HG02763 (cell line): ENCODE results near the gene NPRL2.
A peak's percentile ranks its signal among the peaks of the same experiment; 100 is the strongest.

Source experiments
- ATAC-seq: cut with Tn5 transposase; IDR thresholded peaks from one replicate; pipeline ENCODE4 v1.9.1; 2021; ENCODE audit warnings: mild to moderate bottlenecking, moderate library complexity; ENCODE audit not compliant: unreplicated experiment

NPRL2 gene

DNA sequence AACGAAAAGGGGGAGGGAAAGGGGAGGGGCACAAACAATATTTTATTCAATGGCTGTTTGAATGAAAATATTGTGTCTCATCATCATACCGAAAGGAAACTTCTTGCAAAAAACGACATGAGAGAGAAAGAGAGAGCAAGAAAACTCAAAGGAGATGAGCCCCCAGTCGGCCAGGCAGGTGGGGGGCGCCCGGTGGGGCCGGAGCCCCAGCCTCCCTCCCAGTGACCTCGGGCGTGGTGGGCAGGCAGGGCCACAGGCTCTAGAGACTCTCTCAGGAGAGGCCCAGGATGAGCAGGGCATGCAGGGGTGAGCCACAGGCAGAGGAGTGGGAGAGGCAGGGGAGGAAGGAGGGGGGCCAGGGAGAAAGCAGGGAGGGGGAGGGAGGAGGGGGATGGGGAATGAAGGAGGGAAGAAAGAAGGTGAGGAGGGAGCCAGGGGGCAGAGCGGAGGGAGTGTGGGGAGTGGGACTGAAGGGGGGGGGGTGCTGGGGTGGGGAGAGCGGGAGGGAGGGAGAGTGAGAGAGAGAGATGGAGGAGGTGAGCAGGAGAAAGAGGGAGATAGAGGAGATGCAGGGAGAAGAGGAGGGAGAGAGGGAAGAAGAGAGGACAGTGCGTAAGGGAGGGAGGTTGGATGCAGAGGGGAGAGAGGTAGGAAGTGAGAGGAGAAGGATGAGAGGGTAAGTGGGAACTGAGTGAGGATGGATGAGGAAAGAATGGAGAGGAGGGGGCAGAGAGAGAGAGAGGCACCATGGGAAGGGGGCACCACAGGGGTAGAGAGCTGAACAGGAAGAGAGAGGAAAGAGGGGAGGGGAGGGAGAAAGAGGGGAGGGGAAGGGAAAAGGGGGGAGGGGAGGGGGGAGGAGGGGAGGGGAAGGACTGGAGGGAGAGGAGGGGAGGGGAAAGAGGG, 22.8 kb upstream of the NPRL2 start:
- no peak for ATAC-seq

DNA sequence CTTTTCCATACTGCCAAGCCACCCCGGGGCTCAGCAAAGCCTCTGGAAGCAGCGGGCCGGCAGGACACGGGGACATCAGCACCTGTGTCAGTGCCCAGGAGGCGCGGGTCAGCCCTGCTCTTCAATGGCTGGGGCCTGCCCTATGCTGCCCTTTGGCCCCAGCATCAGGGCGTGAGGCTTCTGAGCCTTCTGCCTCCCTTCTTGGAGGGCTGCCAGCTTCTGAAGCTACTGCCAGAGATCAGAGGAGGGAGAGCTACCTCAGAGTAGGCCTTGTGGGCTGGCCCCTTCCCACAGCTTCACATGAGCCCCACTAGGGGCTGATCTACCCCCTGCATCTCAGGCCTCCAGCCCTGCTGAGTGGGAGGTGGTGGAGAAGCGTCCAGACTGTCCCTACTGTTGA, 21.8 kb upstream of the NPRL2 start:
- no peak for ATAC-seq

DNA sequence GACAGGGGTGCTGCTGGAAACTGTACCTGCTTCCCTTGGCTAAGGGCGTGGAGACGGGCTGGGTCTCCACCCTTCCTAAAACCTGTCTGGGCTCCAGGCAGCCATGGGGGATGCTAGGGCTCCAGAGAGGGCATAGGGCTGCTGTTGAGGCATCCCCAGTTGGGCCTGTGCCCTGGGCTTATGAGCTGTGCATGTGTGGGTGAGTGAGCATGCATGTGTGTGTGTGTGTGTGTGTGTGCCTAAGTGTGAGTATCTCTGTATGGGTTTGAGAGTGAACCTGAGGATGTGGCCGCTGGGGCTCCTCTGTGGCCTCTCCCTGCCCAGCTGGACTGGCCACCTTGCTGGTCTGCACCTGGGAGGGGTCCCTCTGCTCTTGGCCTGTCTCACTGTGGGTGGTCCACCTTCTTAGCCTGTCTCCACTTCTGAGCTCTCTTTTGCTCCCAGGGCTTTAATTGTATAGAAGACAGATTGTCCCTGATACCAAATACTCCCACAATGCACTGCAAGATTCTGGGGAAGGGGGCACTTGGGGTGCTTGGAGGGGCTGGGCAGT, 20.6 kb upstream of the NPRL2 start:
- no peak for ATAC-seq

DNA sequence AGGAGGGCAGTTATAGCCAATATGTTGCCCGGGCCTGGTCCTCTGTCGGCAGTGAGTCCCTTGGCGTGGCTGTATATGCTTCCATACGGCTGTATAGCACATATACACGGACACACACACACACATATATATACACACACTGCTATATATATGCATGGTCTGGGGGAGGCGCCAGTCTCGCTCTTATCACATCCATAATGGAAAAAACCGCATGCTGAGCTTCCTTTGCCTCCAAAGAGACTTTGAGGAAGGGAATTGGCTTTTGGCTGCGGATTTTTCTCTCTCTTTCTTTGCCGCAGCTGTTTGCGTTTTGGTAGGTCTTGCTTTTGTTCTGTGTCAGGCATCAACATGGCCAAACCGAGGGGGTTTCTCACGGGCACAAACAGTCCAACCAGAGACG, 20.0 kb upstream of the NPRL2 start:
- no peak for ATAC-seq

DNA sequence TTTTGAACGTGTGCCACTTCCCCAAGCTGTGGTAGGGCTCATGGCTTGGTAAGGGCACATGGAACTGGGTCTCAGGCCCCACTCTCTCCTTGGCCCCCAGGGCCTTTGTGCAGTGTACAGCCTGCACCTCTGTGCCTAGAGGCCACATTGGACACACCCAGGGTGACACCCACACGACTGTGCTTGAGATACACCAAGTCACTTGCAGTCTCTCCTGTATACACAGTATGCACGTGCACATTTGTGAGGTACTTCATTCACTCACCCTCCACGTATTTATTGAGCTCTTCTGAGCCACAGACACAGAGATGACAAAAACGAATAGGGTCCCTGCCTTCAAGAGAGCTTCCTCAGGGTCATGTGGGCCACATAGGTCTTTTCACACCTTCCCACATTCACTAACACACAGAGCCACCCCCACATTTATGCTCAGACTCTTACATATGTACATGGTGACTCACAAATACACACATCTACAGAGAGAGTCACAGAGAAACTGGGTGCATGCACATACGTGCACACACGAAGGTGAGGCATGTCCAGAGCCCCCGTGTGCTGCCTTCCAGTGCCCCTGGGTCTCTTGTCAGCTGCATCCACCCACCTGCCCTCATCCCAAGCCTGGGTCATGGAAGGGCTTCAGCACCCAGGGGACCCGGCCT, 18.6 kb upstream of the NPRL2 start:
- no peak for ATAC-seq

DNA sequence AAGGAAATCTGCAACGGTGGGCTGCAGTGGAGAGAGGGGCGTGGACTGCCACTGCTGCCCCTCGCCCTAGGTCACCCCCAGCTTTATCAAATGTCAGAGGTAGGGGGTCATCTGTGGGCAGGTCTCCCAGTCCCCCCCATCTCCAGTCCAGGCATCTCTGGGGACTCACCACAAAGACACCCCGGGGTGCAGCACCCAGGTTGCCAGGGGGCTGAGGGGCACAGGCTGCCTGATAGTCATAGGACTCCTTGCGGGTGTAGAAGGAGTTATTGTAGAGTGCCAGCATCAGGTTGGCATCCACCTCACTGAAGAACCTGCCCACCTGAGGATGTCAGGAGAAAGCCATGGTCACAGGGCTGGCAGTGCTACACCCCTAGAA, 15.3 kb upstream of the NPRL2 start:
- no peak for ATAC-seq

DNA sequence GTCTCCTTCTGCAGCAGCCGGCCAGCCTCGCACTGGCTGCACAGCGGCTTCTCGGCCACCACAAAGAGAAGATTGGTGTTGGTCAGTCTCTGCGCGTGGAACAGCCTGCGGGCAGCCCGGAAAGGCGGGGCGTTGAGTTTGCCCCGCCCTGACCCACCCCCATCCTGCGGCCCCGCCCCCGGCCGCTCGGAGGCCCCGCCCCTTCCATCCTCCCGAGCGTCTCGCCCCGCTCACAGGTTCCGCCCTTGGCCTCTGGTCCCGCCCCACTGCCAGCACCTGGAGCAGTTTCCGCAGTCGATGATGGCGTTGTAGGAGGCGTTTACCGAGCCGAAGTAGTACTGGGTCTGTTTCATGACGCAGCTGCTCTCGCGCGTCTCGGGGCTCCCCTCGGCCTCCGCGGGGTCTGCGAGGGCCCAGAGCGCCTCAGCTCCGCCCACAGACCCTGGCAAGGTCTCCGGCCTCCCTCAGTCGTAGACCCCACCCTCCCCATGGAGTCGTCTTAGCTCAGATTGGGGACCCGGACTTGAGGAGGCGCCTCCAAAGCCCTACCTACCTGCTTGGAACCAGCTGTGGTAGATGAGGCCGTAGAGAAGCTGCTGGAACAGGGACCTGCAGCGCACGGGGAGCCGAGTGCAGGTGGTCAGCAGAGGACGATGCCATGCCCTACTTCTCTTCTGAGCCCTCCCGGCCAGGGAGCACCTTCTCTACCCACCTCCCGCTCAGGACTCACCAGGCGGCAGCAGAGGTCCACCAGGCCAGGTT, 14.7 kb upstream of the NPRL2 start:
- ATAC-seq, result peak; percentile 84

DNA sequence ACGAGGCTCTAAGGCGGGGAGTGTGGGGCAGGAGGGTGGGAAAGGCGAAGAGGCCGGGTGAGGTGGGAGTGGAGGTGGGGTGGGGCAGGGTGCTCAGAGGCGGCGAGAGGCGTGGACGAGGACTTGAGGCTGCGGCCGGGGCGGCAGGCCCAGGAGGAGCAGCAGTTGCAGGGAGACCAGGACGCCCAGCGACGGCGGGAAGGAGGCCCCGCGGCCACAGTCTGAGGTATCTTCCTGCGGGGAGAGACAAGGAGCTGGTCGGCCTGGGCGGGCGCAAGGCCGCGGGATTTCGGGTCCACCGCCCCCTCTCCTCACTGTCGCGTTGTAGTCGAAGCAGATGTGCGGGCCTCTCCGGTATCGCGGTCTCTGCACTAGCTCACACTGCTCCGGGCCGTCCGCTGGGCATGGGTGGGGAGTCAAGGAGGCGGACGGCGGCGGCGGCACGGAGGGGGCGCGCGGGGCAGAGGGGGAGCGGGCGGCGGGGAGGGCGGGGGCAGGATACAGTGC, 14.1 kb upstream of the NPRL2 start:
- ATAC-seq, result no peak

DNA sequence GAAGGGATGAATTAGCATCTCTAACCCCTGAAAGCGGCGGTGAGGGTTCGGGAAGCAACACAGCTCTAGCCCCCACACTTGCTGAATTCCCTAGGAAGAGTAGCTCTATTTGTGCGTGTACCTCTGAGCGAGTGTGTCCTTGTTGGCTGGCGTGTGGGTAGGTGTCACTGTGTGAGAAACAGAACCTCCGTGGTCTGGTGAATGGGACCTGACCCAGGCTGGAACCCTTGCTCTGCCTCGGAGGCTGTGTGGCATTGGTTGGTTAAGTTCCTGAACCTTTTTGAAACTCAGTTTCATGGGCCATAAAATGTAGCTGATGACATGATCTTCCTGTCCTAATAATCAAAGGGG, 9.2 kb upstream of the NPRL2 start:
- ATAC-seq, result peak; percentile 1

DNA sequence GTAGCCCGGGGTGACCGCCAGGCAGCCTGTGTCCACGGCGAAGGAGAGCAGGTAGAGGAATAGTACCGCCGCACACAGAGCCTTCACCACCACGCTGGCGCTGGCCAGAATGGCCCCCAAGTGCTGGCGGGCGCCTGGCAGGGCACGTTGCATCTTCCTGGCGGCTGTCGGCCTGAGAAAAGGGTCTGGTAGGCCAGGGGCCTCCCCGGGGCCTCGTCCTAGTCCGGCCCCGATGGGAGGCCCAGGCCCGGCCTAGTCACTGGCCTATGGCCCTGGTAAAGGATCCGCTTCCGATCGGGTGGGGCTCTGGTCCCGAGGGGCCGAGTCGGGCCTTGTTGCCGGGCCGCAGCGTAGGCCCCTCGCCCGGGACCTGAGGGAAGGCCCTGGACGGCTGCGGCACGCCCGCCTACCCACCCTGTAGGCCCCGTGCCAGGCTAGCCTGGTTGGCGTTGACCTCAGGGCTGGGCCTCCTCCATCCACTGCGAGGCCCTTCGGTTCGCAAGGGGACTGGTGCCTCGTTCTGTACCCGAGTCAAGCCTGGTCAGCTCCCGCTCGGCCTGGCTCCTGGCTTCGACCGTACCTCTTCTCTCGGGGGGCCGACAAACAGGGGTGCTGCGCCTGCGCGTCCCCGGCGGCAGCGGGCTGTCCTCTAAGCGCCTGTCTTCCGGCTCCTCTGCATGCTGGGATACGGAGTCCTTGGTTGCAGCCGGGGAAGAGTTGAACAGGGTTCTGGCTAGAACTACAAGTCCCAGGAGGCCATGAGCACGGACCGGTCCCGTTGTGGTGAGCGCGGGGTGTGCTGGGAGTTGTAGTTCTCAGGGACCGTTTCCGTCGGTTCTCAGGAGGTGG, 8.6 kb upstream of the NPRL2 start, which contains the start of gene TMEM115:
TMEM115 (minus strand) TSS at position 611 of the 849 bp plus-strand sequence; CDS start at position 153, 458 bp downstream.
- peak; percentile 97 for ATAC-seq

DNA sequence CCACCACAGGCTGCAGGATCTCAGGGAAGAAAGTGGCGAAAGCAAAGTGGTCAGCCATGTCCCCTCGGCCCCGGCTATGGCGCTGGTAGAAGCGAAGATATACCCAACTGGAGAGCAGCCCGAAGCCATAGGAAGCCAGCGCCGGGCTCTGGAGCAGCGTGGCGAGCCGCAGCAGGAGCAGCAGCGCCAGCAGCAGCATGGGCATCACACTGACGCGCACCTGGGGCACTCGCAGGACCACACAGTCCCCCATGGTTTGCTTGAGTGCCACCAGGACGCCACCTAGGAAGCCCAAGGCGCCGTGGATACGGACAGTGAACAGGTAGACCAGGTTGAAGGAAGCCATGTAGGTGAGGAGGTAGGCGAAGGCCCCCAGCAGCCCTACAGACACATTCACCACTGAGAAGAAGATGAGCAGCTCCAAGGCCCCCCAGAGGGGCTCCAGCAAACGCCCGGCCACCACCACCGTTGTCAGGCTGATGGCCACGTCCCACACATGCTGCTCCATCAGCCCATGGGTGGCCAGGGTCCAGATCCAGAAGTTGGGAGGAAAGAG, 7.9 kb upstream of the NPRL2 start:
- no peak for ATAC-seq

DNA sequence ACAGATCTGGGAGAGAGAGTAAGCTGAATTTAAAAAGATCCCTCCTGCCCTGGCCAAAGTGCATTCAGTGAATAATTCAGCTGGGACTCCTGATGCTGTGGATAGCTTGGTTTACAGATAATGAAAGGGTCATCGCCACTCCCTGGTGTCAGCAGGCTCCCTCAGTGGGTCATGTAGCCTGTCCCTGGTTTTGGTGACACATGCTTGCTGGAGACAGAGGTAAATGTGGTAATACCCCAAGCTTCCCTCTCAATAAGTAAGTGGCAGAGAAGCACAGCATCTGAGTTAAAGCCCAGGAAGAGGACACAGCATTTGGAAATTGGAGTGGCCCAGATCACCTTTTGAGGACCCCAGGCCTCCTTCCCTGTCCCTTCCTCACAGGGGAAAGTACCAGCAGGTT, 6.9 kb upstream of the NPRL2 start:
- ATAC-seq, result no peak

DNA sequence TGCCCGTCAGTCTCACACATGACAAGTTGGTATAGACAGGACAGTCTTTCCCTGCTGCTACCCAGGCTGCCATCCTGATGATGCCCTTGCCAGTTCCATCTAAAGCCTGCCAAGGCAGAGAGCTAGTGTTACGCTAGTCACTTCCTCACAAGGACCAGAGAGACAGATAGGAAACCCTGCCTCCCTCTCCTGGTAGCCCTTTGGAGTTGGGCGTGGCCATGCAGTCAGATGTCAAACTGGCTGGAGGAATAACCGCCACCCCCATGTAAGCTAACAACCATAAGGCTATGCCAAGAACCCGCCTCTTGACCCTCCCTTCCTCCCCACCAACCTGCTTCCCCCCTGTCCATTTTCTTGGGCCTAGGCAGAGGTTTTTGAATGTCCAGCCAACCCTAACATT, 6.0 kb upstream of the NPRL2 start:
- no peak for ATAC-seq

DNA sequence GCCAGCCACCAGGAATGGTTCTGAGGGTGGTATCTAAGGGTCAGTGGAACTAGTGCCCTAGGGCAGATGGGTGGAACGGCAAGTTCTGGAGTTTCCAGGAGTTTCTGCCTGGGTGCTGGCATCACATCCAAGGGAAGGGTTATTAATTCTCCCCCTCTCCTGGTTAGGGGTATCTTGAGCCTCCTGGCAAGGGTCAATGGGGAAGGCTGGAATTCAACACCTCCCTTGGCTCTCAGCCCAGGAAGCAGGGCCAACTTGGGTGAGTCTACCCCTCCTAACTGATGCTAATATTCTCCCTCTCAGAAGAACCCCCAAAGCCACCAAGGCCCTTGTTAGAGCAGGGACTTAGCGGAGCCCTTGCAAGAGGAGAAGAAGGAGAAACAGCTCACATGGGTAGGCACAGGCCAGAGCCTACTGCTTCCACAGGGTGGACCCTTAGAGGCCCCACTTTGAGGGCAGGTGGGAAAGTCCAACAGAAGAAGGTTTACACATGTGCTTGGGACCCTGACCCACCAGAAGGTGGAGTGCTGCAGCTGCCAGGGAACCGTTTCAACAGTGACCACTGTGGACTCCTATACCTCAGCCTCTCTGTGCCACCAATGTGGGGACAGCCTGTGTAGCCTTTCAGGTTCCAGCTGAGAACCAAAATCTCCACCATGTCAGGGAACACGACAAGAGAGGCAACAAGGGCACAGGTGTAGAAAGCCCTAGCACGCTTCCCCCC, 5.4 kb upstream of the NPRL2 start:
- no peak for ATAC-seq

DNA sequence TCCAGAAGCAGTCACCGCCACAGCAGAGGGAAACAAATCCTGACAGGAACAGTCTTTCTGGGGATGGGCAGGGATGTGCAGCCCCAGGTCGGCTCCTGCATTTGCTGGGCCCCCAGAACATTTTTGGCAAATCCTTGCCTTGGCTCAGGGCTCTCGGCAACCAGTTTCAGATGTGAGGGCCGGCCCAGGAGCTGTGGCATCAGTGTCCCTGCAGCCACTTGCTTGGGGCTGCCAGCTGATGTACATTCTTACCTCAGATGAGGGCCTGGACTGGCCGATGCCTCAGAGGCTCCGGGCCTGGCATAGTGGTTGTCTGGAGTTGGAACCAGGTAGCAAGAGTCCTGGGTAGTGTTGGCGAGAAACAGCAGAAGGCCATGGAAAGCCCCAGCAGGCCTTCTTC, 4.3 kb upstream of the NPRL2 start:
- ATAC-seq, result no peak

DNA sequence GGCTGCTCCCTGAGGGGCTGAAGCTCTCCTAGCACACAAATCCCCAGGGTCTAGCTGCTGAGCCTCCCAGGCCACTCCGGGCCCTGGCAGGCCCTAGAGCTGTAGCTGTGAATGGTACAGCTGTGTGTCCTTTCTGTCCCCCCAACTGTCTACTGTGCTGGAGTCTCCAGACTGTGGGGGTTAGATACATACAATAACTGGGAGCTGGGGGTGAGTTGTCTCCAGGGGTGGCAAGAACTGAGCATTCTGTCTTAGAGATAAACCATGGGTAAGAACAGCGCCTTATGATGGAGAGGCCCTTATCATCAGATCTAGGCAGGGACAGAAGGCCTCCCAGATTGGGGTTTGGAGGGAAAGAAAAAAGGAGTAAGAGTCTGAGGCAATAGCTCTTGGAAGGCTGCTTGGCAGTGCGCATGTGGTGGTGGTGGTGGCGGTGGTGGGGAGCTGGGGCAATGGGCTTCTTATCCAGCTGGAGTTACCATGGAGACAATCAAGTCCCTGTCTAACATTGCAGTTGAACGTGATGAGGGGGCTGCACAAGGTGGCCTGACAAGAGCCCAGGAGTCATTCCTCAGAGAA, 3.7 kb upstream of the NPRL2 start:
- ATAC-seq, result no peak

DNA sequence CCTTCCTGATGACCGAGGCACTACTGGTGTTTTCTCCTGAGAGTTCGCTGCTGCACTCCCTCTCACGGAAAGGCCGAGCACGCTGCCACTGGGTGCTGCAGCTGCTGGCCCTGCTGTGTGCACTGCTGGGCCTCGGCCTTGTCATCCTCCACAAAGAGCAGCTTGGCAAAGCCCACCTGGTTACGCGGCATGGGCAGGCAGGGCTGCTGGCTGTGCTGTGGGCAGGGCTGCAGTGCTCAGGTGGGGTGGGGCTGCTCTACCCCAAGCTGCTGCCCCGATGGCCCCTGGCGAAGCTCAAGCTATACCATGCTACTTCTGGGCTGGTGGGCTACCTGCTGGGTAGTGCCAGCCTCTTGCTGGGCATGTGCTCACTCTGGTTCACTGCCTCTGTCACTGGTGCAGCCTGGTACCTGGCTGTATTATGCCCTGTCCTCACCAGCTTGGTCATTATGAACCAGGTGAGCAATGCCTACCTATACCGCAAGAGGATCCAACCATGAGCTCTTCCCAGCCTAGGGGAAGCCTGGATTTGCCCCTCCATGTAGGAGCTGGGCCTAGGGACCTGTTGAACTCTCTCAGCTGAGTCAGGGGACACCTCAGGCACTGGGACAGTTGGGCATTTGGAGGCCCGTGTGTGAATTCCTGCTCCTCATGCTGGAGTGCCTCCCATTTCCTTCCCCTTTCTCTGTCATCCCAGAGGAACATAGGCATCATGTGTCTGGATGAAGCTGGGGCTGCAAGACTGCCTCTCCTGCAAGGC, 2.9 kb upstream of the NPRL2 start:
- no peak for ATAC-seq

DNA sequence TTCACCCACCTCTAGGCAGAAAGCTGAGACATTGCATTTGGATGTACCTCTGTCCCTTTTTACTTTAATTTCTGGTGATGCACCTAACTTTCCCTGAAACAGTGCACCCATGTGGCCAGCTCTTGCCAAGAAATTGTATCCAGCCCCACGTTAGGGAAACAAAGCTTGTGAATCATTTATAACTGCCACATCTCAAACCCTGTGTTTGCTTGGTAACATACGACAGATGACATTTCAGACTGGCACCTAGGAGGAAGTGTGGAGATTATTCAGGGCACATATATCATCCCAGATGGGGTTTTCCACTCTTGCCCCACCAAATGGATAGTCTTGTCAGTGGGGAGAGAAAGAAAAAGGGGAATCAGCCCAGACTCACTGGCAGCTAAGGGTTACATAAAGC, 2.2 kb upstream of the NPRL2 start:
- no peak for ATAC-seq
